IMR-90 (cell line): ENCODE results near the gene OR51E1. TPM values are rescaled to one million over a fixed set of nuclear protein-coding genes. Genes with fewer than 3 reads are reported as not detected.

Experiments
- ATAC-seq: fragments of 200-7000 bp; cut with Tn5 transposase; 2 replicates; pipeline ENCODE4 v1.9.1; 2020; ENCODE audit warnings: low read depth, mild to moderate bottlenecking, moderate library complexity
- BruUV-seq: library from RNA; stranded (reverse); fragments of 400-500 nt; replicated peaks from 2 replicates; lab custom pipeline; 2021; lab: Mats Ljungman, UMichigan
- CTCF ChIA-PET: fragments of 300-600 bp; formaldehyde crosslinking; extraction: SDS; loops from one replicate; lab custom pipeline; 2021; ENCODE audit warnings: antibody characterized with exemption; lab: Yijun Ruan, JAX
- POLR2A ChIA-PET: fragments of 300-600 bp; sonication (Branson Sonifier 250); formaldehyde crosslinking; loops from one replicate; lab custom pipeline; 2022; ENCODE audit warnings: antibody characterized with exemption; ENCODE audit not compliant: unreplicated experiment; lab: Charles Lee
- DNase-seq: peaks from one replicate; pipeline ENCODE4 v3.0.0; 2013
- H2AFZ ChIP-seq: replicated peaks from 2 replicates; pipeline ENCODE3; 2013; ENCODE audit warnings: low read length, mild to moderate bottlenecking; ENCODE audit not compliant: poor library complexity
- H2AK5ac ChIP-seq: 2 replicates; pipeline ENCODE4 v1.6.1; 2013; ENCODE audit warnings: low read depth, low read length, inconsistent platforms
- H2AK9ac ChIP-seq: replicated peaks from 2 replicates; pipeline ENCODE3; 2013; ENCODE audit warnings: mild to moderate bottlenecking, low read depth, low read length, moderate library complexity; ENCODE audit not compliant: poor library complexity
- H2BK120ac ChIP-seq: 2 replicates; pipeline ENCODE4 v1.6.1; 2013; ENCODE audit warnings: low read depth, low read length, inconsistent platforms
- H2BK15ac ChIP-seq: 3 replicates; pipeline ENCODE4 v1.6.1; 2013; ENCODE audit warnings: low read depth, low read length, inconsistent platforms
- H2BK20ac ChIP-seq: 2 replicates; pipeline ENCODE4 v1.6.1; 2013; ENCODE audit warnings: low read depth, mild to moderate bottlenecking, inconsistent platforms, low read length, moderate library complexity
- H2BK5ac ChIP-seq: 2 replicates; pipeline ENCODE4 v1.6.1; 2013; ENCODE audit warnings: mild to moderate bottlenecking, low read depth, low read length, inconsistent platforms; ENCODE audit not compliant: poor library complexity, severe bottlenecking
- H3K14ac ChIP-seq: replicated peaks from 2 replicates; pipeline ENCODE4 v1.6.1; 2013; ENCODE audit warnings: low read depth, low read length, inconsistent platforms
- H3K18ac ChIP-seq: 2 replicates; pipeline ENCODE4 v1.6.1; 2013; ENCODE audit warnings: low read depth, low read length, control low read depth
- H3K23ac ChIP-seq: 2 replicates; pipeline ENCODE4 v1.6.1; 2013; ENCODE audit warnings: low read depth, low read length, inconsistent platforms
- H3K27ac ChIP-seq: 2 replicates; pipeline ENCODE4 v1.5.1; 2013; ENCODE audit warnings: mild to moderate bottlenecking, control low read depth, low read length; ENCODE audit not compliant: insufficient read depth
- H3K27me3 ChIP-seq: 2 replicates; pipeline ENCODE4 v1.6.1; 2013; ENCODE audit warnings: low read length; ENCODE audit not compliant: control insufficient read depth, insufficient read depth
- H3K36me3 ChIP-seq: 2 replicates; pipeline ENCODE4 v1.6.1; 2013; ENCODE audit warnings: low read length, mixed read lengths; ENCODE audit not compliant: control insufficient read depth, insufficient read depth
- H3K4ac ChIP-seq: 2 replicates; pipeline ENCODE4 v1.6.1; 2013; ENCODE audit warnings: low read depth, low read length, inconsistent platforms
- H3K4me1 ChIP-seq: 2 replicates; pipeline ENCODE4 v1.6.1; 2013; ENCODE audit warnings: low read length, mixed read lengths; ENCODE audit not compliant: control insufficient read depth, insufficient read depth
- H3K4me2 ChIP-seq: 2 replicates; pipeline ENCODE4 v1.6.1; 2013; ENCODE audit warnings: low read depth, mild to moderate bottlenecking, control low read depth, low read length, moderate library complexity
- H3K4me3 ChIP-seq: 2 replicates; pipeline ENCODE4 v1.5.1; 2013; ENCODE audit warnings: low read depth, mild to moderate bottlenecking, control low read depth, low read length, moderate library complexity; ENCODE audit not compliant: insufficient read depth
- H3K56ac ChIP-seq: 2 replicates; pipeline ENCODE4 v1.6.1; 2013; ENCODE audit warnings: low read length, inconsistent platforms; ENCODE audit not compliant: insufficient read depth; ENCODE audit errors: extremely low read depth
- H3K79me1 ChIP-seq, 2 experiments: 2 replicates each; pipeline ENCODE4 v1.6.1; 2013; ENCODE audit warnings: low read length in 2 of 2, inconsistent platforms in 1 of 2, low read depth in 1 of 2
- H3K9ac ChIP-seq: 2 replicates; pipeline ENCODE4 v1.6.1; 2013; ENCODE audit warnings: low read depth, low read length, control low read depth
- H3K9me1 ChIP-seq: 2 replicates; pipeline ENCODE4 v1.6.1; 2013; ENCODE audit warnings: low read length, inconsistent platforms; ENCODE audit not compliant: insufficient read depth
- H3K9me3 ChIP-seq: 2 replicates; pipeline ENCODE4 v1.6.1; 2013; ENCODE audit warnings: low read length; ENCODE audit not compliant: control insufficient read depth, insufficient read depth
- H4K20me1 ChIP-seq: 2 replicates; pipeline ENCODE4 v1.6.1; 2013; ENCODE audit warnings: low read length, inconsistent platforms; ENCODE audit not compliant: insufficient read depth
- H4K5ac ChIP-seq: 2 replicates; pipeline ENCODE4 v1.6.1; 2013; ENCODE audit warnings: mild to moderate bottlenecking, low read depth, low read length, control low read depth
- H4K8ac ChIP-seq, 2 experiments: 2 replicates each; pipeline ENCODE4 v1.6.1; 2013; ENCODE audit warnings: low read depth in 2 of 2, low read length in 2 of 2, control low read depth in 1 of 2, inconsistent platforms in 1 of 2
- H4K91ac ChIP-seq: 2 replicates; pipeline ENCODE4 v1.6.1; 2013; ENCODE audit warnings: low read depth, low read length, inconsistent platforms; ENCODE audit not compliant: insufficient read depth
- RCOR1 ChIP-seq: IDR thresholded peaks from 2 replicates; pipeline ENCODE4 v1.6.1; 2012; ENCODE audit warnings: mild to moderate bottlenecking, low read length, improper control_type of control experiment; ENCODE audit not compliant: insufficient replicate concordance
- WGBS, 2 experiments: methylation state at CpG; one replicate each; pipeline versions ENCODE4 v1.1.5 to v1.1.7; 2013; ENCODE audit warnings: missing lambda C conversion rate in 2 of 2; ENCODE audit not compliant: insufficient read length in 1 of 2; ENCODE audit errors: extremely low coverage in 2 of 2; 5-methylcytosine and 5-hydroxymethylcytosine counted together
- dilution Hi-C: fragments of 300-500 bp; cut with HindIII; formaldehyde crosslinking; loops from one replicate; pipeline ENCODE4 v1.14.3; 2018; ENCODE audit warnings: low sequenced_read_pairs; ENCODE audit not compliant: unreplicated experiment
- in situ Hi-C: fragments of 300-500 bp; cut with MboI; formaldehyde crosslinking; loops from 3 replicates; pipeline ENCODE4 v1.14.3; 2019; ENCODE audit warnings: low sequenced_read_pairs, inconsistent platforms, mixed read lengths
- intact Hi-C: fragments of 100-400 bp; cut with micrococcal nuclease; formaldehyde crosslinking; loops from 2 replicates; pipeline ENCODE4 v1.10.0; 2022
- polyA plus RNA-seq, 3 experiments: library from polyadenylated mRNA; depleted of rRNA; stranded (reverse); fragments of >200 nt; gene quantifications; 2 replicates each; pipeline ENCODE4 v1.2.3, GENCODE V29; 2012; ENCODE audit warnings: low replicate concordance in 1 of 3
- total RNA-seq: library from RNA; depleted of rRNA; stranded (reverse); fragments of >200 nt; gene quantifications from 2 replicates; pipeline ENCODE4 v1.2.3, GENCODE V29; 2012

OR51E1 gene
- total and polyA plus RNA-seq, 2 of the 4 experiments (the other 2 are of a cell fraction): 0.02 TPM; not detected in 1

- BruUV-seq: no TSS peak
- Histone ChIP-seq H2BK20ac (no peak overlapping the region), H4K8ac (no peak overlapping the region), H2AK5ac (no peak overlapping the region), H3K23ac (no peak overlapping the region), H2AFZ (no peak overlapping the region), H3K36me3 (no peaks in the 10 kb centered on the region), H3K18ac (no peak overlapping the region), H3K27me3 (peaks cover 2% of the 10 kb centered on the region; the same call in 1 of the 2 replicates), H4K5ac (no peak overlapping the region), H3K4me1 (no peaks in the 10 kb centered on the region), H3K14ac (no peak overlapping the region), H3K56ac (no peak overlapping the region), H3K9me3 (no peaks in the 10 kb centered on the region), H2BK120ac (no peak overlapping the region), H3K4me2 (no peak overlapping the region), H3K9ac (no peak overlapping the region), H2BK15ac (no peak overlapping the region), H3K4me3 (no peak overlapping the region), H2BK5ac (no peak overlapping the region), H3K27ac (no peak overlapping the region), H3K4ac (no peak overlapping the region), H4K20me1 (no peaks in the 10 kb centered on the region), H4K91ac (no peak overlapping the region), H3K79me1 (no peaks in the 10 kb centered on the region), H2AK9ac (no peak overlapping the region), H3K9me1 (no peaks in the 10 kb centered on the region)
- DNase-seq: no peak
- no peak for TF ChIP-seq RCOR1
- ChIA-PET POLR2A (no interaction called here), CTCF (no interaction called here)
- in situ Hi-C loops (no loop called here), intact Hi-C loops (no loop called here), dilution Hi-C loops (no loop called here)
- no peak for ATAC-seq
- WGBS, 2 experiments: no CpG with 5 or more reads among the region's 9 CpGs
Observed at GRCh38 chr11:4619514-4619913, 24.3 kb upstream of the OR51E1 start.
